ENCODE measurements around the gene KCNE2.

Gene KCNE2

DNA sequence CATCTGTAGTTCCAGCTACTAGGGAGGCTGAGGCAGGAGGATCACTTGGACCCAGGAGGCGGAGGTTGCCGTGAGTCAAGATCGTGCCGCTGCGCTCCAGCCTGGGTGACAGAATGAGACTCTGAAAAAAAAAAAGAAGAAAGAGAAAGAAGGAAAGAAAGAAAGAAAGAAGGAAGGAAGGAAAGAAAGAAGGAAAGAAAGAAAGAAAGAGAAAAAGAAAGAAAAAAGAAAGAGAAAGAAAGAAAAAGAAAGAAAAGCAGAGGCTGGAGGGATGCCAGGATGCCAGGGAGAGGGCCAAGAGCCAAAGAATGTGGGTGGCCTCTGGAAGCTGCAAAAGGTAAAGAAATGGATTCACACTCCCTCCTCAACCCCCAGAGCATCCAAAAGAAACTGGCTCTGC lies 8.2 kb upstream of the KCNE2 start:
- DNase-seq (ENCODE audit: low spot score), result no peak
- in situ Hi-C loops (cut with MboI; ENCODE audit: low sequenced_read_pairs, unreplicated experiment), result no loop called here
- TF ChIP-seq, protein P1, sequence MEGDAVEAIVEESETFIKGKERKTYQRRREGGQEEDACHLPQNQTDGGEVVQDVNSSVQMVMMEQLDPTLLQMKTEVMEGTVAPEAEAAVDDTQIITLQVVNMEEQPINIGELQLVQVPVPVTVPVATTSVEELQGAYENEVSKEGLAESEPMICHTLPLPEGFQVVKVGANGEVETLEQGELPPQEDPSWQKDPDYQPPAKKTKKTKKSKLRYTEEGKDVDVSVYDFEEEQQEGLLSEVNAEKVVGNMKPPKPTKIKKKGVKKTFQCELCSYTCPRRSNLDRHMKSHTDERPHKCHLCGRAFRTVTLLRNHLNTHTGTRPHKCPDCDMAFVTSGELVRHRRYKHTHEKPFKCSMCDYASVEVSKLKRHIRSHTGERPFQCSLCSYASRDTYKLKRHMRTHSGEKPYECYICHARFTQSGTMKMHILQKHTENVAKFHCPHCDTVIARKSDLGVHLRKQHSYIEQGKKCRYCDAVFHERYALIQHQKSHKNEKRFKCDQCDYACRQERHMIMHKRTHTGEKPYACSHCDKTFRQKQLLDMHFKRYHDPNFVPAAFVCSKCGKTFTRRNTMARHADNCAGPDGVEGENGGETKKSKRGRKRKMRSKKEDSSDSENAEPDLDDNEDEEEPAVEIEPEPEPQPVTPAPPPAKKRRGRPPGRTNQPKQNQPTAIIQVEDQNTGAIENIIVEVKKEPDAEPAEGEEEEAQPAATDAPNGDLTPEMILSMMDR (IDR thresholded peaks at IDR 0.05; ENCODE audit: borderline replicate concordance, control extremely low read depth, extremely low read depth, insufficient read depth, missing control alignments), result no peak

DNA sequence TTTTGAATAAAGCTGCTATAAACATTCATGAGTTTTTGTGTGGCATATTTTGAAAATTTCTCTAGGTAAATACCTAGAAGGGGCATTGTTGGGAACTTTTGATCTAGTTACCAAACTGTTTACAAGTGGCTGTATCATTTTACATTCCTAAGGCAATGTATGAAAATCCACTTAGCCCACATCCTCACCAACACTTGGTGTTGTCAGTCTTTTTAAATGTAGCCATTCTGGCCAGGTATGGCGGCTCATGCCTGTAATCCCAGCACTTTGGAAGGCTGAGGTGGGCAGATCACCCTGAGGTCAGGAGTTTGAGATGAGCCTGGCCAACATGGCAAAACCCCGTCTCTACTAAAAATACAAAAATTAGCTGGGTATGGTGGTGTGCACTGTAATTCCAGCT lies 5.9 kb upstream of the KCNE2 start:
- in situ Hi-C loops (cut with MboI; ENCODE audit: low sequenced_read_pairs, unreplicated experiment), result no loop called here
- TF ChIP-seq, protein P1 (IDR thresholded peaks at IDR 0.05; ENCODE audit: borderline replicate concordance, control extremely low read depth, extremely low read depth, insufficient read depth, missing control alignments), result no peak
- DNase-seq (ENCODE audit: low spot score), result no peak

DNA sequence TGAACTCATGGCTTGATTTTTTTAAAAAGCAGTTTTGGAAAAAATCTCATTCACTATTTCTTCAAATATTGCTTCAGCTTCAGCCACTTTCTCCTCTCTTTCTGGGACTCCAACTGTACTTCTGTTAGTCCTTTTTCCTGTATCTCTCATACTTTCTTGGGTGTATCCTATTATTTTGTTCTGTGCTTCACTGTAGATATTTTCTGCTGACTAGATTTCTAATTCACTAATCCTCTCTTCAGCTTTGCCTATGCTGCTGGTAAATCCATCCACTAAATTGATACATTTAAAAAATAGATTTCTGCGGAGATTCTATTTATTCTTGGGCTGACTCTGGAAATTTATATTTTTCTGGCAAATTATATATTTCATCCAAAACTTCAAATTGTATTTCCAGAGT lies 4.9 kb upstream of the KCNE2 start:
- TF ChIP-seq, protein P1 (IDR thresholded peaks at IDR 0.05; ENCODE audit: borderline replicate concordance, control extremely low read depth, extremely low read depth, insufficient read depth, missing control alignments), result no peak
- in situ Hi-C loops (cut with MboI; ENCODE audit: low sequenced_read_pairs, unreplicated experiment), result no loop called here
- no peak for DNase-seq (ENCODE audit: low spot score)

DNA sequence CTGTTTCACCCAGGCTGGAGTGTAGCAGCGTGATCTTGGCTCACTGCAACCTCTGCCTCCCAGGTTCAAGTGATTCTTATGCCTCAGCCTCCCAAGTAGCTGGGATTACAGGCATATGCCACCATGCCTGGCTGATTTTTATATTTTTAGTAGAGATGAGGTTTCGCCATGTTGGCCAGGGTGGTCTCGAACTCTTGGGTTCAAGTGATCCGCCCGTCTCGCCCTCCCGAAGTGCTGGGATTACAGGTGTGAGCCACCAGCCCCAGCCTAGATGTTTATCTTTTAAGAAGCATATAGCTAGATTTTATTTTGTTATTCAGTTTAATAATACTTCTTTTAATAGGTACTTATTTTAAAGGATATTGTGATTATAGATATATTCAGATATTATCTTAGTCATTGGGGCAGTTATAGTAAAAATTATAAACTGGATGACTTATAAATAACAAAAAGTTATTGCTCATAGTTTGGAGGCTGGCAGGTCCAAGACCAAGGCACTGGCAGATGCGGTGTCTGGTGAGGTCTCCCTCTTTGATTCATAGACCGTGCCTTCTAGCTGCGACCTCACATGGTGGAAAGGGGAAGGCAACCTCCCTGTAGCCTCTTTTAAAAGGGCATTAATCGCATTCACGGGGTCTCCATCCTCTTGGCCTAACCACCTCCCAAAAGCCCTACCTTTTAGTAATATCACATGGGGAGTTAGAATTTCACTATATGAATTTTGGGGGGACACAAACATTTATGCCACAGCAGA lies 3.1 kb upstream of the KCNE2 start:
- in situ Hi-C loops (cut with MboI; ENCODE audit: low sequenced_read_pairs, unreplicated experiment), result no loop called here
- TF ChIP-seq, protein P1 (IDR thresholded peaks at IDR 0.05; ENCODE audit: borderline replicate concordance, control extremely low read depth, extremely low read depth, insufficient read depth, missing control alignments), result no peak
- DNase-seq (ENCODE audit: low spot score), result no peak

DNA sequence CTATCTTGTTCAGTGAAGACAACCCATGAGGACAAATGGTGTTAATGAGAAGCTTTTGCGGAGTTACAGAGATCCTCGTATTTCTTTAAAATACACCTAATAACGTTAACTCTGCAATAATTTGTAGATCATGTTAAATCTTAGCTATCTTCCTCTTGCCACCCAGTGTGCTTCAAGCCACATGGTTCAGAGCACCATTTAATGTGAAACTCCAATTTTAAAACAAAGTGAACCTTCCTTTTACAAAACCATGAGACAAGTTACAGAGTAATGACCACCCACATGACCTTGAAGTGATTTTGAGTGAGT lies 1.7 kb upstream of the KCNE2 start:
- TF ChIP-seq, protein P1 (IDR thresholded peaks at IDR 0.05; ENCODE audit: borderline replicate concordance, control extremely low read depth, extremely low read depth, insufficient read depth, missing control alignments), result no peak
- no peak for DNase-seq (ENCODE audit: low spot score)
- in situ Hi-C loops (cut with MboI; ENCODE audit: low sequenced_read_pairs, unreplicated experiment), result no loop called here

DNA sequence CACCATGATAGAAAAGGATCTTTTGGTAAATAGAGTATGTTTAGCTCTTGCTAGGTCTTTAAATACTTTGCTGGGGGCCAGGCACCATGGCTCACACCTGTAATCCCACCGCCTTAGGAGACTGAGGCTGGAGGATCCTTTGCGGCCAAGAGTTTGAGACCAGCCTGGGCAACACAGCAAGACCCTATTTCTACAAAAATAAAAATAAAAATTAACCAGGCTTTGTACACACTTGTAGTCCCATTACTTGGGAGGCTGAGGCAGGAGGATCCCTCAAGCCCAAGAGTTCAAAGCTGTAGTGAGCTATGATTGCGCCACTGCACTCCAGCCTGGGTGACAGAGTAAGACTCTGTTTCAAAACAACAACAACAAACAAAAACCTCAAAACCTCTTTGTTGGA lies 1.1 kb upstream of the KCNE2 start:
- in situ Hi-C loops (cut with MboI; ENCODE audit: low sequenced_read_pairs, unreplicated experiment), result no loop called here
- TF ChIP-seq, protein P1 (IDR thresholded peaks at IDR 0.05; ENCODE audit: borderline replicate concordance, control extremely low read depth, extremely low read depth, insufficient read depth, missing control alignments), result no peak
- no peak for DNase-seq (ENCODE audit: low spot score)
